Raji (cell line): ENCODE results near the gene NGRN.

Source experiments
- POLR2A ChIP-seq: IDR thresholded peaks from 2 replicates; pipeline ENCODE4 v1.6.1; 2011; ENCODE audit warnings: low read depth, low read length, control low read depth; ENCODE audit not compliant: insufficient read depth

NGRN gene

GRCh38 chr15:90261811-90262210 lies 3.7 kb upstream of the NGRN start:
- TF ChIP-seq POLR2A = no peak

- TF ChIP-seq POLR2A = no peak
Observed at GRCh38 chr15:90262426-90262825, 3.0 kb upstream of the NGRN start.

GRCh38 chr15:90264671-90265070 lies 801 bp upstream of the NGRN start:
- no peak for TF ChIP-seq POLR2A

GRCh38 chr15:90266061-90266431 lies 574 bp downstream of the NGRN start:
- no peak for TF ChIP-seq POLR2A

- TF ChIP-seq POLR2A = no peak
Observed at GRCh38 chr15:90266485-90266884, 1.0 kb downstream of the NGRN start.

GRCh38 chr15:90268415-90268814 lies 2.9 kb downstream of the NGRN start:
- TF ChIP-seq POLR2A = no peak

GRCh38 chr15:90270502-90271150 lies 5.2 kb downstream of the NGRN start:
- TF ChIP-seq POLR2A = no peak

- no peak for TF ChIP-seq POLR2A
Observed at GRCh38 chr15:90271459-90272166, 6.1 kb downstream of the NGRN start.

GRCh38 chr15:90286678-90287077 lies 21.2 kb downstream of the NGRN start:
- TF ChIP-seq POLR2A = no peak

- TF ChIP-seq POLR2A = no peak
Observed at GRCh38 chr15:90287101-90287500, 21.6 kb downstream of the NGRN start.

GRCh38 chr15:90287946-90288345 lies 22.5 kb downstream of the NGRN start:
- no peak for TF ChIP-seq POLR2A

GRCh38 chr15:90291679-90292356 lies 26.3 kb downstream of the NGRN start:
- TF ChIP-seq POLR2A = no peak

- TF ChIP-seq POLR2A = no peak
Observed at GRCh38 chr15:90294159-90294558, 28.7 kb downstream of the NGRN start.

- TF ChIP-seq POLR2A = no peak
Observed at GRCh38 chr15:90294601-90295269, 29.3 kb downstream of the NGRN start.

- TF ChIP-seq POLR2A = no peak
Observed at GRCh38 chr15:90295270-90295648, 29.8 kb downstream of the NGRN start.

- no peak for TF ChIP-seq POLR2A
Observed at GRCh38 chr15:90297021-90297420, 31.5 kb downstream of the NGRN start.
